NCI-H510A treated with DMSO at 0.1 percent for 48 hours (cell line): ENCODE data around the gene GOLGA6L6.
"Not testable (repeated sequence)": the region's sequence is repeated elsewhere in the genome, so short reads cannot be mapped to it uniquely, and the experiment has no call there.

Source experiments
- DNase-seq: peaks from one replicate; lab custom pipeline; 2025; lab: John Stamatoyannopoulos, UW

GOLGA6L6 gene, protein sequence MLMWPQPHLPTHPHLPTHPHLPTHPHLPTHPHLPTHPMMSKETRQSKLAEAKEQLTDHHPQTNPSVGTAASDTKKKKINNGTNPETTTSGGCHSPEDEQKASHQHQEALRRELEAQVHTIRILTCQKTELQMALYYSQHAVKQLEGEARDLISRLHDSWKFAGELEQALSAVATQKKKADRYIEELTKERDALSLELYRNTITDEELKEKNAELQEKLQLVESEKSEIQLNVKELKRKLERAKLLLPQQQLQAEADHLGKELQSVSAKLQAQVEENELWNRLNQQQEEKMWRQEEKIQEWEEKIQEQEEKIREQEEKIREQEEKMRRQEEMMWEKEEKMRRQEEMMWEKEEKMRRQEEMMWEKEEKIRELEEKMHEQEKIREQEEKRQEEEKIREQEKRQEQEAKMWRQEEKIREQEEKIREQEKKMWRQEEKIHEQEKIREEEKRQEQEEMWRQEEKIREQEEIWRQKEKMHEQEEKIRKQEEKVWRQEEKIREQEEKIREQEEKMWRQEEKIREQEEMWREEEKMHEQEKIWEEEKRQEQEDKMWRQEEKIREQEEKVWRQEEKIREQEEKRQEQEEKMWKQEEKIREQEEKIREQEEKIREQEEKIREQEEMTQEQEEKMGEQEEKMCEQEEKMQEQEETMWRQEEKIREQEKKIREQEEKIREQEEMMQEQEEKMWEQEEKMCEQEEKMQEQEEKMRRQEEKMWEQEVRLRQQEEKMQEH

DNA sequence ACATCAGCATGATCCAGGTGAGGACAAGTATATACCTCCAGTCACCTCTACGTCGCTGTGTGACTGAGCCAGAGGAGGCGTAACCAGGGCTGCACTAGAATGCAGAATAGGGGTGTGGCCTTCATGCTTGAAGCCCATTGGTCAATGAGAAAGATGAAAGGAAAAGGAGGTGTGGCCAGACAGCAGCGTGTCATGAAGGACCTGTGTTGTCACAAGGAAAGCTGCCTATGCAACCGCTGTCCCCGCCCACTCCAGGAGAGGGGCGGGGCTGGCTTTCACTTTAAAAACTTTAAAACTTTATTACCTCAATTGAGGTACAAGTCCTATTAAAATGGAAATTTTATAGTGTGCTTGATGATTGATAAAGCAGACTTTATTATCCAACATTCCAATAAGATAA lies at the start of gene GOLGA6L6:
Gene GOLGA6L6, minus strand, starts transcription at position 101 of the 400 bp plus-strand sequence. Its CDS starts 91 bp downstream, at position 10.
- DNase-seq: not testable (repeated sequence)

DNA sequence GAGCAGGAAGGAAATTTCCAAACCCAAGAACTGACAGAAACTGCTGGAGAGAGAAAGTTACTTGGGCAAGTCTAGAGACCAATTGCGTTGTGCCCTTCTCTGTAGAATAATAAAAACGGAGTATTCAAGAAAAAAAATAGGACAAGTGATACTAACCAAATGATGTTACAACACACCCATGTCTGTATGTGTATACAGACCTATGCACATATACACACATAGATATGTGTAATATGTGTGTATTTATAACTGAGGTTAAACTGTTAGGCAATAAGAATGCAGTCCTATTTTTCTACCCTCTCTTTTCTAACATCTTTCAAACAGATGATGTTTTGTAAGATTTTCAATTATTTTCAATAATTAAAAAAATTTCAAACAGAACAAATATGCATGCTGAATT lies 48.5 kb upstream of the GOLGA6L6 start:
- DNase-seq: not testable (repeated sequence)

DNA sequence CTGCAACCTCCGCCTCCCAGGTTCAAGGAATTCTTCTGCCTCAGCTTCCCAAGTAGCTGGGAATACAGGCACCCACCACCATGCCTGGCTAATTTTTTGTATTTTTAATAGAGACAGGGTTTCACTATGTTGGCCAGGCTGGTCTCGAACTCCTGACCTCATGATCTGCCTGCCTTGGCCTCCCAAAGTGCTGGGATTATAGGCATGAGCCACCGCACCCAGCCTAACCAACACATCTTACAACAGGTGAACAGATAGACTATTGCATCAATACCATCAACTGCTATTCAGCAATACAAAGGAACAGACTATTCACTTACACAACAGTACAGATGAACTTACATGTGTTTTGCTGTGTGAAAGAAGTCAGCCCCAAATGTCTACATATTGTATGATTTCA lies 45.2 kb upstream of the GOLGA6L6 start:
- DNase-seq: not testable (repeated sequence)

DNA sequence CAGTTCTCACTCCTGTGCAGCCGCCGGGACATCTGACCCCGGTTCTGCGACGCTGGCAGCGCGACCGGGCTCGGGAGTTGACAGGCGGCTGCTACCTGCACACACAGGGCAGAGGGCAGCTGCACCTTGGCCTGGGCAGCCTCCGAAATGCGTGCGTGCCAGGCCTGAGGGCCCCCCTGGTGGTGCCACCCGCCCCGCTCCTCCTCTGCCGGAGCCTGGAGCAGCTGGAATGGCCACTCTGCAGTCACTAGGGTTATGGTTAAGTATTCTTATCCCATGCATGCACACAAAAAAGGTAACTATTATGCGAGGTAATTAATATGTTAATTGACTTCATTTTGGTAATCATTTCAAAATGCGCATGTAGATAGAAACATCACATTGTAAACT lies 41.1 kb upstream of the GOLGA6L6 start:
- DNase-seq: not testable (repeated sequence)

DNA sequence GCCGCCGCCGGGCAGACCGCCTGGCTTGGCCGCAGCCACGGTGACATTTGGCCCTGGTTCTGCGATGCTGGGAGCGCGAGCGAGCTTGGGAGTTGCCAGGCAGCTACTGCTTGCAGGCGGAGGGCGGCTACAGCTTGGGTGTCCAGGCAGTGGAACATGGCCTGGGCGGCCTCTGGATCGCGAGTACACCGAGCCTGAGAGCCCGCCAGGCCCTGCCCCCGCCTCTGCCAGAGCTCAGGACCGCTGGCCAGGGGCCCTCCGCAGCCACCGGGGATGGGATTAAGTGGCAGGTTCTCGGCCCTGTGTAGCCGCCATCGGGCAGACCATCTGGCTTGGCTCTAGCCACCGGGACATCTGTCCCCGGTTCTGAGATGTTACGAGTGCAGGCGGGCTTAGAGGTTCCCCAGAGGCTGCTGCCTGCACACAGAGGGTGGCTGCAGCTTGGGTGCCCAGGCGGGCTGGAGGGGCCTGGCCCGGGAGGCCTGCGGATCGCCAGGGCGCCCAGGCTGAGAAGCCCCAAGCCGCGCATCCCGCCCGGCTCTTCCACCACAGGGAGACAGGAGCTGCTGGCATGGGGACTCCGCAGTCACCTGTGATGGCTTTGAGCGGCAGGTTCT lies 40.6 kb upstream of the GOLGA6L6 start:
- not testable (repeated sequence) for DNase-seq

DNA sequence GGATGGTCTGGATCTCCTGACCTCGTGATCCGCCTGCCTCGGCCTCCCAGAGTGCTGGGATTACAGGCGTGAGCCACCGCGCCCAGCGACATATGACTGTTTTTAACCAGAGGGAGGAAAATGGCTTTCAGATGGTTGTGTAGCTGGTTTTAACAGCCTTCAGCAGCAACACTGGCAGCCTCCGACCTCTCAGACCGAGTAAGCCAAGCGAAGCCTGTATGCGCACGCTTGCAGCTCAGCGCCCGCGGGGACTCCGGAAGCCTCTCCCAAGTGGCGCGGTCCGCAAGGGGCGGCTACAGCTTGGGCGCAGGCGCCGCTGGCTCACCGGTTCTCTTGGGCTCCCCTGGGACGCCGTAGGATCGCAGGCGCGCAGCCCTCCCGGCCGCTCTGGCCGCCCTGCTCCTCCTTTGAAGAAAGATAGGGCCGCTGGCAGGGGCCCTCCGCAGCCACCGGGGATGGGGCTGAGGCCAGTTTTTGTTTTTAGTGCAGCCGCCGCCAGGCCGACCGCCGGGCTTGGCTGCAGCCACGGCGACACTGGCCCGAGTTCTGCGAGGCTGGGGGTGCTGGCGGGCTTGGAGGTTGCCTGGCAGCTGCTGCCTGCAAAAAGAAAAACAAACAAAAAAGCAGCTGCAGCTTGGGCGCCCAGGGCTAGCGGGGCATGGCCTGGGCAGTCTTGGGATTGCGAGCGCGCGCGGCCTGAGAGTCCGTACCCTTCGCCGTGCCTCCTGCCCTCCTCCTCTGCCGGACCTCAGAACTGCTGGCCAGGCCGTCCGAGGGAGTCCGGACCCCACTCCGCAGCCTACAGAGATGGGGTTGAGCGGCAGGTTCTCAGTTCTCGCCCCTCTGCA lies 39.9 kb upstream of the GOLGA6L6 start:
- DNase-seq: not testable (repeated sequence)

DNA sequence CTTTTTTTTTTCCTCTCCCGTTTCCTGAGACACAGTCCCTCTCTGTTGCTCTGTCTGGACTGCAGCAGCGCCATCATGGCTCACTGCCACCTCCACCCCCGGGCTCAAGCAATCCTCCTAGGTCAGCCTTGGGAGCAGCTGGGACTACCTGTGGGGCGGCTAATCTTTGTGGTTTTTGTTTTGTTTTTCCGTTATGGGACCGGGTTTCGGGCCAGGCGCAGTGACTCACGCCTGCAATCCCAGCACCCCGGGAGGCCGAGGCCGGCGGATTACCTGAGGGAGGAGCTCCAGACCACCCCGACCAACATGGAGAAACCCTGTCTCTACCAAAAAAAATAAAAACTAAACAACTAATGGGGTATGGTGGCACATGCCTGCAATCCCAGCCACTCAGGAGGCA lies 38.1 kb upstream of the GOLGA6L6 start:
- not testable (repeated sequence) for DNase-seq

DNA sequence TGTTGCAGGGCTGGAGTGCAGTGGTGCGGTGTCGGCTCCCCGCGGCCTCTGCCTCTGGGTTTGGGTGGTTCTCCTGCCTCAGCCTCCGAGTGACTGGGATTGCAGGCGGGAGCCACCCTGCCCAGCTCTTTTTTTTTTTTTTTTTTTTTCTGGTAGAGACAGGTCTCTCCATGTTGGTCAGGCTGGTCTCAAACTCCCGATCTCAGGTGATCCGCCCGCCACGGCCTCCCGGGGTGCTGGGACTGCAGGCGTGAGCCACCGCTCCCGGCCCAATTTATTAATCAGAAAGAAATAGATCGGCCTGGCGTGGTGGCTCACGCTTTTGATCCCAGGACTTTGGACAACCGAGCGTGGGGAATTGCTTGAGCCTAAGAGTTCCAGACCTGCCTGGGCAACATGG lies 9.7 kb upstream of the GOLGA6L6 start:
- not testable (repeated sequence) for DNase-seq

DNA sequence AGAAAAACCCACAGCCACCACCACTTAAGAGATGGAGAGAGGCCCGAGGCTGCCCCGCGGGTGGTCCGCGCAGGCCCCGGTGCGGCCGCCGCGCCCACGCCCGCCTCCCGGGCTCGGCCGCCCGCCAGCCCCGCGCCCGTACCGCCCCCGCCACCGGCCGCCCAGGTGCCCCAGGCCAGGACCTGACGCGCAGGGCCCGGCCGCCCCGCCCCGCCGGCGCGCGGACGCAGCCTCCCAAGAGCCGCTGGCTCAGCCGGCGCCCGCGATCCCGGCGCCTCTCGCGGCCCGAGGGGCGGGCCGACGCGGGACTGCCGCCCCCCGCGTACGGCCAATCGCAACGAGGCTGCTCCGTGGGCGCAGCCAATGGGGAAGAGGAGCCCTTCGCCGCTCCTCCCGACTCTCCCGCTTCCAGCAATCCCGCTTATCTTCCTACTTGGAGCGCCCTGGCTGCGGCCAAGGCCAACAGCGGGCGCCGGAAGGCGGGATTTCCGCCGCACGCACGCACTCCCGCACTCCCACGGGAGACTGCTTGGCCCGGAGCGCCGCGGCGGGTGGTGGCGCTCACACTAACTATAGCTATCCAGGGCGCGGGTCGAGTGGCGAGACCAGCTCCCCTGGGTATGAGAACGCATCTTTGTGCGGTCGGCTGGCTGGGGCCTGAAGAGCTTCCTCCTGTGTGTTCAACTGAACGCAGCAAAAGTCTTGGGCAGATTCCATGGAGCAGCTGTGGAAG lies 35.5 kb downstream of the GOLGA6L6 start:
- not testable (repeated sequence) for DNase-seq

DNA sequence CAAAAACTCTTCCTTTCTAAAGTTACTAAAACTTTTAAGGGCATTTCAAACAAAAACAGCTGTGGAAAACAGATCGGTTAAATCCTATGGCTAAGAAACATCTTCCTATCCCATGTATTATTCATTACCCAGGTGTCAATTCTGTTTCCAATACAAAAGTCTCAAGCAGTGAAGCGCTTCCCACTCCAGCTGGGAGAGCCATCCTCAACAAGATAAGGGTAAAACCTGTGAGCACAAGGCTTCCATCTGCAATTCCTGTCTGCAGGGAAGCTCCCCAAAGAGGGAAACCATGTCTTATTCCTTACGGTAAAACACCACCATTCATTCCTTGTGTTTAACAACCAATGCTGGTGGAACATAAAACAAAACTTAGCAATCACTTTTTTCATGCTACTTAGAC lies 38.8 kb downstream of the GOLGA6L6 start:
- not testable (repeated sequence) for DNase-seq

DNA sequence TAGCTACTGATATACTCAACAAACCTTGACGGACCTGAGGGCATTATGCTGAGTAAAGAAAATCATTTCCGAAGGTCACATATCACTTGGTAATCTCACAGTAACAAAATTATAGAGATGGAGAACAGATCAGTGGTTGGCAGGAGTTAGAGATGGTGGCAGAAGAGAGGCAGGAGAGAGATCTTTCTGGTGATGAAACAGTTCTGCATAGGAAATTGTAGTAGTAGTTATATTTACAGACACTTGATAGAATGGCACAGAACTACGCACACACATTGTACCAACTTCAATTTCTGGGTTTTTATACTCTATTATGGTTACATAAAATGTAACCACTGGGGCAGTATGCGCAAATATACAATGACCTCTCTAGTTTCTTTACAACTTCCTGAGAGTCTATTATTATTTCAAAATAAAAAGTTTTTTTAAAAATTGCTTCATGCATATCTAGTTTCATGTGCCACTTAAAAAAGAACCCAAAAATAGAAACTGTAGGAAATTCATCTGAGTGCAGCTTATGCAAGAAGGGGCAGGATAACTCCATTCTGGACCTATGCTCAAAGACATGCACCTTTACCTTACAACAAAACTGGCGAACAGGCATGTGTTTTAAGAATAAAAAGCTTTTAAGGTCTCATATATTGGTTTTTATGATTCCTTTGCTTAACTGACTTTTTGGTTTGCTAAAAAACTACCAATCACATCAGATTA lies 39.9 kb downstream of the GOLGA6L6 start:
- not testable (repeated sequence) for DNase-seq

DNA sequence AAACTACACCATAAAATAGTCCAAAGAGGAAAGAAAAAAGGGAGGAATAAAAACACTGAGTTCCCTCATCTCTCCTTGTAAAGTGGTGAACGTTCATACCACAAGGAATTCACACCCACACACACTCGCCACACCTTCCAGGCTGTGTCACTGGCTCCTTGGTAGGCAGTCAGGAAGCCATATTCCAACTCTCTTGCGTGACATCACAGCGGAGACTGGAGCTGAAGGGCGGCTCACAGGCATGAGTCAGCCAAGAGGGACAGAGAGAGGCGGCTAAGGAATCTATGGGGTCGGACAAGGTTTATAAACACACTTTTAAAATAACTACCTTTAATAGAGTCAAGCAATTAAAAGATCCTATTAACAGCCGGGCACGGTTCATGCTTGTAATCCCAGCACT lies 43.8 kb downstream of the GOLGA6L6 start:
- not testable (repeated sequence) for DNase-seq

DNA sequence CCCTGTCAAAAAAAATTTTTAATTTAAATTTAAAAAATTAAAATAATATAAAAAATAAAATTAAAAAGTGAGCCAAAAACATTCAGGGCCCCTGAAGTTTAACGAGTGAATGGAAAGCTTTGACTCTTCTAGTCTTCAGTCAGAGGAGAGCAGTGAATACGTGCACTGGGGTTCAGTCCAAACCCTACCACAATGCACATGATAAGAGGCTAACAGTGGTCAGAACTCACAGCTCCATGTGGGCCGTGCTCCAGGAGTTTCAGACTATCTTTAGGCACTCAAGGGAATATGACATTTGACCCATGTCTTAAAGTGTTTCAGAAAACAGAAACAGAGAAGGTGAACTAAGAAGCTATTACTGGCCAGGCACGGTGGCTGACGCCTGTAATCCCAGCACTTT lies 48.6 kb downstream of the GOLGA6L6 start:
- not testable (repeated sequence) for DNase-seq

DNA sequence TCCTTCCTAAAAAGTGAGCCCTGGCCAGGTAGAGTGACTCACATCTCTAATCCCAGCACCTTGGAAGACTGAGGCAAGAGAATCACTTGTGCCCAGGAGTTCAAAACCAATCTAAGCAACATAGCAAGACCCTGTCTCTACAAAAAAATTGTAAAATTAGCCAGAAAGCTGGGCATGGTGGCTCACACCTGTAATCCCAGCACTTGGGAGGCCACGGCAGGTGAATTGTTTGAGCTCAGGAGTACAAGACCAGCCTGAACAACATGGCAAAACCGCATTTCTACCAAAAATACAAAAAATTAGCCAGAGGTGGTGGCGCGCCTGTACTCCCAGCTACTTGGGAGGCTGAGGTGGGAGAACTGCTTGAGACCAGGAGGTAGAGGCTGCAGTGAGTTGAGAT lies 49.0 kb downstream of the GOLGA6L6 start:
- not testable (repeated sequence) for DNase-seq

DNA sequence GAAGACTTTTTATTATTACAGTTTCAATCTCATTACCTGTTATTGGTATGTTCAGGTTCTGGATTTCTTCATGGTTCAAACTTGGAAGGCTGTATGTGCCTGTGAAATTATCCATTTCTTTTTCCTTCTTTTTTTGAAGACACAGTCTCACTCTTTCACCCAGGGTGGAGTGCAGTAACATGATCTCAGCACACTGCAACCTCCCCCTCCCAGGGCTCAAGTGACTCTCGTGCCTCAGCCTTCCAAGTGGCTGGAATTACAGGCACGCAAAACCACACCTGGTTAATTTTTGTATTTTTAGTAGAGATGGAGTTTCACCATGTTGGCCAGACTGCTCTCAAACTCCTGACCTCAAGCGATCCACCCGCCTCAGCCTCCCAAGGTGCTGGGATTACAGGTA lies 52.3 kb downstream of the GOLGA6L6 start:
- DNase-seq: not testable (repeated sequence)
